SU-DHL-6 (cell line): Measurements from ENCODE around the gene HOXA10.

Experiments used
- H2AFZ ChIP-seq: fragments of 200-600 bp; sonication (generic); 2 replicates; pipeline ENCODE4 v1.6.1; 2014; ENCODE audit warnings: low read depth, mild to moderate bottlenecking, moderate library complexity, mixed read lengths, antibody characterized with exemption, low read length; ENCODE audit not compliant: severe bottlenecking
- H3F3A ChIP-seq: fragments of 200-600 bp; shearing (Covaris generic); 2 replicates; pipeline ENCODE4 v1.6.0; 2016; ENCODE audit warnings: antibody characterized with exemption, mild to moderate bottlenecking; ENCODE audit not compliant: insufficient read depth
- H3K27ac ChIP-seq: fragments of 200-600 bp; sonication (generic); 2 replicates; pipeline ENCODE4 v1.5.1; 2016; ENCODE audit warnings: low read depth, mild to moderate bottlenecking, low read length, moderate library complexity, mixed read lengths
- H3K27me3 ChIP-seq: fragments of 200-600 bp; sonication (generic), shearing (Covaris generic); 2 replicates; pipeline ENCODE4 v1.6.0; 2014; ENCODE audit warnings: mild to moderate bottlenecking, low read length
- H3K36me3 ChIP-seq: fragments of 200-600 bp; sonication (generic); 2 replicates; pipeline ENCODE4 v1.6.1; 2014; ENCODE audit warnings: mild to moderate bottlenecking, low read length, mixed read lengths
- H3K4me2 ChIP-seq: fragments of 300-600, 200-600 bp; shearing (Covaris generic), sonication (generic); 2 replicates; pipeline ENCODE4 v1.6.0; 2014; ENCODE audit warnings: low read length, low read depth, mild to moderate bottlenecking; ENCODE audit not compliant: poor library complexity, severe bottlenecking
- H3K4me3 ChIP-seq: fragments of 200-600 bp; sonication (generic); 2 replicates; pipeline ENCODE4 v1.5.1; 2014; ENCODE audit warnings: antibody characterized with exemption, low read length, mild to moderate bottlenecking, mixed read lengths; ENCODE audit not compliant: insufficient read depth, poor library complexity, severe bottlenecking
- H3K79me2 ChIP-seq: fragments of 200-600 bp; sonication (generic); 2 replicates; pipeline ENCODE4 v1.6.1; 2014; ENCODE audit warnings: mild to moderate bottlenecking, low read length, moderate library complexity; ENCODE audit not compliant: insufficient read depth
- H3K9ac ChIP-seq: fragments of 200-600 bp; sonication (generic); 2 replicates; pipeline ENCODE4 v1.7.0; 2014; ENCODE audit warnings: mild to moderate bottlenecking, low read length
- H3K9me2 ChIP-seq: fragments of 200-600 bp; sonication (generic); replicated peaks from 2 replicates; pipeline ENCODE4 v1.6.1; 2014; ENCODE audit warnings: low read length; ENCODE audit not compliant: insufficient read depth
- H3K9me3 ChIP-seq: fragments of 200-600 bp; sonication (generic); 2 replicates; pipeline ENCODE4 v1.6.1; 2014; ENCODE audit warnings: low read length, mixed read lengths; ENCODE audit not compliant: insufficient read depth
- H4K20me1 ChIP-seq: fragments of 200-600 bp; sonication (generic); 2 replicates; pipeline ENCODE4 v1.6.1; 2014; ENCODE audit warnings: low read depth, mild to moderate bottlenecking, antibody characterized with exemption, low read length, moderate library complexity, mixed read lengths
- EZH2phosphoT487 ChIP-seq: fragments of 200-600 bp; sonication (generic), shearing (Covaris generic); conservative IDR thresholded peaks from 2 replicates; pipeline ENCODE4 v1.6.1; 2018; ENCODE audit warnings: mild to moderate bottlenecking, antibody characterized with exemption, low read length, moderate library complexity, mixed read lengths
- TF ChIP-seq, protein P1 (sequence below): fragments of 200-600 bp; sonication (generic); IDR thresholded peaks from one replicate; pipeline ENCODE4 v1.5.1; 2017; ENCODE audit warnings: antibody characterized with exemption, mild to moderate bottlenecking, low read length, moderate library complexity; ENCODE audit not compliant: insufficient read depth, poor library complexity, severe bottlenecking

Gene HOXA10

DNA sequence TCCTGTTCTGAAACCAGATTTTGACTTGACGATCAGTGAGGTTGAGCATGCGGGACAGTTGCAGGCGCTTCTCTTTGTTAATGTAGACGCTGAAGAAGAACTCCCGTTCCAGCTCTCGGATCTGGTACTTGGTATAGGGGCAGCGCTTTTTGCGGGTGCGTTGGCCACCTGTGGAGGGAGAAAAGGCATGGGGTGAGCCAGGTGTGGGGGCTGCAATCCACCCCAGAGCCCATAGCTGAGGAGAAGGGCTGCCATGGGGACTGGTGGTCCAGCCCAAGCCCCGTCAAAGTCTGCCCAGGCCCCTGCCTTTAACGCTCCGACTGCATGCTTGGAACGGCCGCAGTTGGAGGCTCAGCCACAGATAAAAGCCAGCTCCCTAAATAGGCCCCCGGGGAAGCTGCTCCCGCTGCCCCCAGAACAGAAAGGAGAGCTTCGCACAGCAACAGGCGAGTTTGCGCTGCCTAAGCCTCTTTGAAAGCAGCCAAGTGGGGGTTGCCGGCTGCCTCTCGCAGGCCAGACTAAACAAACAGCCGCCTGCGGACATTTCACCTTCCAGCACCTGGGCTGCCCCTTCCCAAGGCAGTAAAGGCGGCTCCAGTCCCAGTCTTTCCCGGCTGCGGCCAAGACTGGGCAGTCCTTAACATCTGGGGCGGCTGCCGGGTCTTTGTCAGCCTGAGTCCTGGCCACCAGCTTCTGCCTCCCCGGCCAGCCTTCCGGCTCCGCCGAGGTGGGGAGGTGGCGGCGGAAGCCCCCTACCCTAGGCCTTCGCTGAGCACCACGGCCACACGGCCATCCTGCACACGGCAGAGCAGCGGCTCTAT, 9.0 kb upstream of the HOXA10 start:
- Histone ChIP-seq H3K9ac (no peak overlapping the region), H3K4me2 (no peak overlapping the region), H3K9me2 (no peaks in the 10 kb centered on the region), H3K79me2 (no peaks in the 10 kb centered on the region), H2AFZ (no peak overlapping the region), H3K36me3 (no peaks in the 10 kb centered on the region), H3K4me3 (no peak overlapping the region), H3K27ac (no peak overlapping the region), H3K27me3 (no peaks in the 10 kb centered on the region), H3K9me3 (no peaks in the 10 kb centered on the region), H4K20me1 (no peaks in the 10 kb centered on the region), H3F3A (no peaks in the 10 kb centered on the region)
- TF ChIP-seq, protein P1, sequence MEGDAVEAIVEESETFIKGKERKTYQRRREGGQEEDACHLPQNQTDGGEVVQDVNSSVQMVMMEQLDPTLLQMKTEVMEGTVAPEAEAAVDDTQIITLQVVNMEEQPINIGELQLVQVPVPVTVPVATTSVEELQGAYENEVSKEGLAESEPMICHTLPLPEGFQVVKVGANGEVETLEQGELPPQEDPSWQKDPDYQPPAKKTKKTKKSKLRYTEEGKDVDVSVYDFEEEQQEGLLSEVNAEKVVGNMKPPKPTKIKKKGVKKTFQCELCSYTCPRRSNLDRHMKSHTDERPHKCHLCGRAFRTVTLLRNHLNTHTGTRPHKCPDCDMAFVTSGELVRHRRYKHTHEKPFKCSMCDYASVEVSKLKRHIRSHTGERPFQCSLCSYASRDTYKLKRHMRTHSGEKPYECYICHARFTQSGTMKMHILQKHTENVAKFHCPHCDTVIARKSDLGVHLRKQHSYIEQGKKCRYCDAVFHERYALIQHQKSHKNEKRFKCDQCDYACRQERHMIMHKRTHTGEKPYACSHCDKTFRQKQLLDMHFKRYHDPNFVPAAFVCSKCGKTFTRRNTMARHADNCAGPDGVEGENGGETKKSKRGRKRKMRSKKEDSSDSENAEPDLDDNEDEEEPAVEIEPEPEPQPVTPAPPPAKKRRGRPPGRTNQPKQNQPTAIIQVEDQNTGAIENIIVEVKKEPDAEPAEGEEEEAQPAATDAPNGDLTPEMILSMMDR: no peak
- no peak for TF ChIP-seq EZH2phosphoT487

DNA sequence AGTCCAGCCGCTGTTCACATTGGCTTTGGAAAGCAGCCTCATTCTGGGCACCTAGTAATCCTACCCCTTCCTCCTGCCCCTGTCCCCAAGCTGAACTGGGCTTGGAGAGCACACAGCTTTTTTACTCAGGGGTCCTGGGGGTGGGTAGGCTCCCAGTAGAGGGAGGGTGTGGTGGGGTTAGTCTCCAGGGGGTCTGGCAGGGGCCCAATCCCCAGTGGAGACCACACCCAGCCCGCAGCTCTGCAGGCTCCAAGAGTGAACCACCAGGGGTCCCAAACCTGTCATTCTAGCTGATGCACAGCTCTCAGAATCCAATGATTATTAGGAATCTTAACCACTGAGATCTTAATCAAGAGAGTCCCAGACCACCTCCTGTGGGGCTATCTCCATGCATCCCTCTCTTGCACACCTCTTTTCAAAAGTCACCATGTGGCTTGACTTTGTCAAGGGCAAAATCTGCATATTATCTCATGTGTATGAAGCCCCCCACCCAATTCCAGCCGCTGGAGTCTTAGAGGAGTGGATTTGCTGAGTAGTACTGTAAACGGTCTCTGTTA, 8.2 kb upstream of the HOXA10 start:
- H3K9me2 ChIP-seq: no peaks in the 10 kb centered on the region
- TF ChIP-seq, protein P1: no peak
- no peak for TF ChIP-seq EZH2phosphoT487
- H3F3A ChIP-seq: no peaks in the 10 kb centered on the region
- no peak overlapping the region for H3K9ac ChIP-seq
- H3K4me3 ChIP-seq: no peak overlapping the region
- no peaks in the 10 kb centered on the region for H3K27me3 ChIP-seq
- H3K79me2 ChIP-seq: no peaks in the 10 kb centered on the region
- H2AFZ ChIP-seq: no peak overlapping the region
- no peak overlapping the region for H3K27ac ChIP-seq
- no peaks in the 10 kb centered on the region for H3K36me3 ChIP-seq
- no peaks in the 10 kb centered on the region for H3K9me3 ChIP-seq
- H3K4me2 ChIP-seq: no peak overlapping the region
- no peaks in the 10 kb centered on the region for H4K20me1 ChIP-seq

DNA sequence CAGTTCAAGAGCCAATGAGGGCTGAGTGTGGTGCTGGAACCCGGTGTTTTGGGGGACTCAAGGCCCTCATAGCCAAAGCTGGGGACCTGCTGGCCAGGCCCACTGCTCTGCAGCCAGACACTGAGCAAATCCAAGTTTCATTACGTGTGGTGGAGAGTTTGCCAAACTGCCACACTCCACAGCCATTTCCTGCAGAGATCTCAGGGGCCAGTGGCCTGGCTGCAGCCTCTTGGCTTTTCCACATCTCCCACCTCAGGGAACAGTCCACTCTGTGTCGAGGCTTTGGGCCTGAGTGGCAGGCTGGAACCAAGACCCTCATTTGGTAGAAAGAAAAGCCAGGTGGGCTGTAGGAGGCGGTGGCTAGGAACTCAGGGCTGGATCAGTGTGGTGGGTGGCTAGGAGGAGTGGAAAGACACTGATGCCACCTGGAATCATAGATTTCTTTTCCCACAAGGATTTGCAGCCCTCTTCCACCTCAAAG, 7.7 kb upstream of the HOXA10 start:
- no peak overlapping the region for H2AFZ ChIP-seq
- H3K9ac ChIP-seq: no peak overlapping the region
- no peaks in the 10 kb centered on the region for H3K27me3 ChIP-seq
- H3K79me2 ChIP-seq: no peaks in the 10 kb centered on the region
- H3K9me3 ChIP-seq: no peaks in the 10 kb centered on the region
- H4K20me1 ChIP-seq: no peaks in the 10 kb centered on the region
- H3K27ac ChIP-seq: no peak overlapping the region
- no peaks in the 10 kb centered on the region for H3F3A ChIP-seq
- no peaks in the 10 kb centered on the region for H3K9me2 ChIP-seq
- no peaks in the 10 kb centered on the region for H3K36me3 ChIP-seq
- H3K4me3 ChIP-seq: no peak overlapping the region
- H3K4me2 ChIP-seq: no peak overlapping the region
- TF ChIP-seq, protein P1: no peak
- TF ChIP-seq EZH2phosphoT487: no peak
